WTC11 (cell line): ENCODE data around the gene CYSTM1.

Source experiments
- ATF2 ChIP-seq: sonication (generic); formaldehyde crosslinking; IDR thresholded peaks from 2 replicates; pipeline ENCODE4 v1.8.1; 2022; ENCODE audit warnings: low read depth, missing genetic modification reagents, borderline replicate concordance
- CREM ChIP-seq: sonication (generic); formaldehyde crosslinking; IDR thresholded peaks from 2 replicates; pipeline ENCODE4 v1.8.1; 2022; ENCODE audit warnings: mild to moderate bottlenecking, missing genetic modification reagents, moderate library complexity
- CTCF ChIP-seq: fragments of 200-600 bp; IDR thresholded peaks from 2 replicates; pipeline ENCODE4 v1.8.0; 2022; ENCODE audit warnings: antibody characterized with exemption
- E2F5 ChIP-seq: sonication (generic); formaldehyde crosslinking; IDR thresholded peaks from 2 replicates; pipeline ENCODE4 v1.8.1; 2022; ENCODE audit warnings: mild to moderate bottlenecking, moderate library complexity, missing genetic modification reagents
- JUN ChIP-seq: sonication (generic); formaldehyde crosslinking; IDR thresholded peaks from 2 replicates; pipeline ENCODE4 v1.8.0; 2023; ENCODE audit warnings: mild to moderate bottlenecking, missing genetic modification reagents
- MAX ChIP-seq: sonication (generic); formaldehyde crosslinking; IDR thresholded peaks from 2 replicates; pipeline ENCODE4 v1.8.0; 2022; ENCODE audit warnings: mild to moderate bottlenecking, missing genetic modification reagents
- NR2C2 ChIP-seq: sonication (generic); formaldehyde crosslinking; IDR thresholded peaks from 2 replicates; pipeline ENCODE4 v1.8.0; 2022; ENCODE audit warnings: mild to moderate bottlenecking, missing genetic modification reagents
- ZNF121 ChIP-seq: sonication (generic); formaldehyde crosslinking; IDR thresholded peaks from 2 replicates; pipeline ENCODE4 v1.8.0; 2023; ENCODE audit warnings: missing genetic modification reagents

GRCh38 chr5:140142246-140142645 is 32.7 kb upstream of the CYSTM1 start:
- TF ChIP-seq CTCF (no peak), JUN (CRISPR knock-in tag) (no peak), ATF2 (no peak), NR2C2 (CRISPR knock-in tag) (no peak), MAX (CRISPR knock-in tag) (no peak), CREM (CRISPR knock-in tag) (no peak), E2F5 (CRISPR knock-in tag) (no peak), ZNF121 (CRISPR knock-in tag) (no peak)
